ENCODE measurements around the gene ZFP92.

DNA sequence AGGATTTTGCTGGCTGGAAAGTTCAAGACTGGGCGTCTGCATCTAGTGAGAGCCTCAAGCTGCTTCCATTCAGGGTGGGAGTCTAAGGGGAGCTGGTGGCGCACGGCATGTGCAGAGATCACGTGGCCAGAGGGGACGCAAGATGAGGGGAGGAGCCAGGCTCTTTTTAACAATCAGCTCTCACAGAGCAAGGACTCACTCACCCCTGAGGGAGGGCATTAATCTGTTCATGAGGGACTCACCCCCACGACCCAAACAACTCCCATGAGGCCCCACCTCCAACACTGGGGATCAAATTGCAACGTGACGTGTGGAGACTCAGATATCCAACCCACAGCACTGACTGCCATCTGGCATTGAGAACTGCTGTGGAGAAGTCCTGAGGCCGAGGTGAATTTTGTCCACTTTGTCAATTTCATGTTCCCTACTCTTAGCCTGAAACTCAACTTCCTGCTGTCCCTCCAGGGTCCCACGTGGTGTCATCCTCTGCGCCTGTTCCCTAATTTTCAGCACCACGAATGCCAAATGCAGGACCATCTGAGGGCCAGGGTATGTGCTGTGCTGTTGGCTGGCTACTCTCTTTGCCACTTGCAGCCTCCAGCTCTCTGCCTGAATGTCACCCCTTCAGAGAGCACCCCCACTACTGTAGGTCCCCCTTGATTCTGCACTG, 5.6 kb downstream of the ZFP92 start:
- TF ChIP-seq, protein P1, sequence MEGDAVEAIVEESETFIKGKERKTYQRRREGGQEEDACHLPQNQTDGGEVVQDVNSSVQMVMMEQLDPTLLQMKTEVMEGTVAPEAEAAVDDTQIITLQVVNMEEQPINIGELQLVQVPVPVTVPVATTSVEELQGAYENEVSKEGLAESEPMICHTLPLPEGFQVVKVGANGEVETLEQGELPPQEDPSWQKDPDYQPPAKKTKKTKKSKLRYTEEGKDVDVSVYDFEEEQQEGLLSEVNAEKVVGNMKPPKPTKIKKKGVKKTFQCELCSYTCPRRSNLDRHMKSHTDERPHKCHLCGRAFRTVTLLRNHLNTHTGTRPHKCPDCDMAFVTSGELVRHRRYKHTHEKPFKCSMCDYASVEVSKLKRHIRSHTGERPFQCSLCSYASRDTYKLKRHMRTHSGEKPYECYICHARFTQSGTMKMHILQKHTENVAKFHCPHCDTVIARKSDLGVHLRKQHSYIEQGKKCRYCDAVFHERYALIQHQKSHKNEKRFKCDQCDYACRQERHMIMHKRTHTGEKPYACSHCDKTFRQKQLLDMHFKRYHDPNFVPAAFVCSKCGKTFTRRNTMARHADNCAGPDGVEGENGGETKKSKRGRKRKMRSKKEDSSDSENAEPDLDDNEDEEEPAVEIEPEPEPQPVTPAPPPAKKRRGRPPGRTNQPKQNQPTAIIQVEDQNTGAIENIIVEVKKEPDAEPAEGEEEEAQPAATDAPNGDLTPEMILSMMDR (IDR thresholded peaks at IDR 0.05) = no peak
- TF ChIP-seq POLR2A (IDR thresholded peaks at IDR 0.05) (no peak), POLR2AphosphoS5 (IDR thresholded peaks at IDR 0.05; ENCODE audit: insufficient read depth in 1 of 2, low read depth in 1 of 2) (no peak)
